HEK293 (cell line): ENCODE data around the gene KLC1.

ENCODE experiments used
- CTCF ChIA-PET: fragments of 350-600 bp; formaldehyde crosslinking; extraction: SDS; loops from one replicate; lab custom pipeline; 2021; ENCODE audit warnings: antibody characterized with exemption; lab: Yijun Ruan, JAX
- POLR2A ChIA-PET: fragments of 300-600 bp; formaldehyde crosslinking; extraction: SDS; loops from one replicate; lab custom pipeline; 2020; ENCODE audit warnings: antibody characterized with exemption, inconsistent platforms; lab: Yijun Ruan, JAX
- H3K27ac ChIP-seq: fragments of 200-500 bp; sonication (Bioruptor generic); 2 replicates; pipeline ENCODE4 v1.5.1; 2014; ENCODE audit warnings: low read depth, low read length, control low read depth, inconsistent platforms; ENCODE audit errors: extremely low read depth
- H3K36me3 ChIP-seq, 2 experiments: fragments of 200-500 bp in 1 of 2; sonication (Bioruptor generic) in 1 of 2; 1 replicate in 1 of 2; 2 replicates in 1 of 2; pipeline ENCODE4 v1.5.1; 2014 to 2017; ENCODE audit warnings: inconsistent platforms in 2 of 2, low read length in 2 of 2; ENCODE audit not compliant: control insufficient read depth in 2 of 2, insufficient read depth in 1 of 2
- H3K4me1 ChIP-seq: fragments of 200-500 bp; sonication (Bioruptor generic); 2 replicates; pipeline ENCODE4 v1.5.1; 2014; ENCODE audit warnings: mild to moderate bottlenecking, low read length, inconsistent platforms; ENCODE audit not compliant: control insufficient read depth, insufficient read depth
- H3K4me3 ChIP-seq: 2 replicates; pipeline ENCODE4 v1.5.1; 2011; ENCODE audit warnings: low read depth, mild to moderate bottlenecking, control low read depth, low read length, moderate library complexity
- H3K9me3 ChIP-seq: fragments of 200-500 bp; sonication (Bioruptor generic); 2 replicates; pipeline ENCODE4 v1.5.1; 2014; ENCODE audit warnings: low read depth, low read length, inconsistent platforms; ENCODE audit not compliant: control insufficient read depth, insufficient read depth
- OSR2 ChIP-seq: fragments of 450-650 bp; formaldehyde crosslinking; IDR thresholded peaks from 2 replicates; pipeline ENCODE4 v1.5.1; 2016; ENCODE audit warnings: missing biosample characterization, missing genetic modification characterization
- PRDM1 ChIP-seq: fragments of 450-650 bp; formaldehyde crosslinking; IDR thresholded peaks from 2 replicates; pipeline ENCODE4; 2016; ENCODE audit warnings: missing biosample characterization, missing genetic modification characterization
- ZFP41 ChIP-seq: fragments of 450-650 bp; formaldehyde crosslinking; IDR thresholded peaks from 2 replicates; pipeline ENCODE4 v1.5.1; 2016; ENCODE audit warnings: missing biosample characterization, missing genetic modification characterization, borderline replicate concordance
- ZIC2 ChIP-seq: fragments of 450-650 bp; formaldehyde crosslinking; IDR thresholded peaks from 2 replicates; pipeline ENCODE4 v1.5.1; 2016; ENCODE audit warnings: missing biosample characterization, missing genetic modification characterization
- ZNF266 ChIP-seq: fragments of 450-650 bp; formaldehyde crosslinking; IDR thresholded peaks from 2 replicates; pipeline ENCODE4 v1.5.1; 2016; ENCODE audit warnings: missing biosample characterization, missing genetic modification characterization, low read depth
- ZNF292 ChIP-seq: fragments of 450-650 bp; formaldehyde crosslinking; IDR thresholded peaks from 2 replicates; pipeline ENCODE4 v1.5.1; 2016; ENCODE audit warnings: low read depth, missing biosample characterization, missing genetic modification characterization, borderline replicate concordance
- ZNF302 ChIP-seq: fragments of 450-650 bp; formaldehyde crosslinking; IDR thresholded peaks from 2 replicates; pipeline ENCODE4 v1.5.1; 2016; ENCODE audit warnings: missing biosample characterization, missing genetic modification characterization, low read depth
- ZNF48 ChIP-seq: fragments of 450-650 bp; formaldehyde crosslinking; IDR thresholded peaks from 2 replicates; pipeline ENCODE4 v1.5.1; 2016; ENCODE audit warnings: missing biosample characterization, missing genetic modification characterization
- ZNF521 ChIP-seq: fragments of 450-650 bp; formaldehyde crosslinking; IDR thresholded peaks from 2 replicates; pipeline ENCODE4 v1.5.1; 2017; ENCODE audit warnings: missing biosample characterization, mild to moderate bottlenecking, missing genetic modification characterization
- ZNF560 ChIP-seq: fragments of 450-650 bp; formaldehyde crosslinking; IDR thresholded peaks from 2 replicates; pipeline ENCODE4 v1.5.1; 2017; ENCODE audit warnings: missing biosample characterization, missing genetic modification characterization, borderline replicate concordance
- ZNF596 ChIP-seq: fragments of 450-650 bp; IDR thresholded peaks from 2 replicates; pipeline ENCODE4 v1.5.0; 2018; ENCODE audit warnings: missing biosample characterization, mild to moderate bottlenecking, missing genetic modification characterization, moderate library complexity
- ZNF621 ChIP-seq: fragments of 450-650 bp; formaldehyde crosslinking; IDR thresholded peaks from 2 replicates; pipeline ENCODE4 v1.5.1; 2017; ENCODE audit warnings: missing biosample characterization, missing genetic modification characterization
- ZNF837 ChIP-seq: fragments of 450-650 bp; formaldehyde crosslinking; IDR thresholded peaks from 2 replicates; pipeline ENCODE4 v1.5.1; 2016; ENCODE audit warnings: missing biosample characterization, missing genetic modification characterization
- ZNF843 ChIP-seq: fragments of 450-650 bp; formaldehyde crosslinking; IDR thresholded peaks from 2 replicates; pipeline ENCODE4 v1.5.1; 2016; ENCODE audit warnings: missing biosample characterization, missing genetic modification characterization
- TF ChIP-seq, protein P1 (sequence below): sonication (generic); formaldehyde crosslinking; IDR thresholded peaks from 2 replicates; pipeline ENCODE4 v1.8.1; 2022; ENCODE audit warnings: mild to moderate bottlenecking, moderate library complexity, missing genetic modification reagents
- TF ChIP-seq, protein P2 (sequence below): fragments of 450-650 bp; formaldehyde crosslinking; IDR thresholded peaks from 2 replicates; pipeline ENCODE4 v1.5.1; 2016; ENCODE audit warnings: missing biosample characterization, missing genetic modification characterization
- TF ChIP-seq, protein P3 (sequence below): fragments of 450-650 bp; formaldehyde crosslinking; IDR thresholded peaks from 2 replicates; pipeline ENCODE4 v1.5.1; 2016; ENCODE audit warnings: missing biosample characterization, missing genetic modification characterization
- TF ChIP-seq, protein P4 (sequence below): fragments of 450-650 bp; formaldehyde crosslinking; IDR thresholded peaks from 2 replicates; pipeline ENCODE4 v1.5.1; 2017; ENCODE audit warnings: missing biosample characterization, missing genetic modification characterization

The KLC1 gene

DNA sequence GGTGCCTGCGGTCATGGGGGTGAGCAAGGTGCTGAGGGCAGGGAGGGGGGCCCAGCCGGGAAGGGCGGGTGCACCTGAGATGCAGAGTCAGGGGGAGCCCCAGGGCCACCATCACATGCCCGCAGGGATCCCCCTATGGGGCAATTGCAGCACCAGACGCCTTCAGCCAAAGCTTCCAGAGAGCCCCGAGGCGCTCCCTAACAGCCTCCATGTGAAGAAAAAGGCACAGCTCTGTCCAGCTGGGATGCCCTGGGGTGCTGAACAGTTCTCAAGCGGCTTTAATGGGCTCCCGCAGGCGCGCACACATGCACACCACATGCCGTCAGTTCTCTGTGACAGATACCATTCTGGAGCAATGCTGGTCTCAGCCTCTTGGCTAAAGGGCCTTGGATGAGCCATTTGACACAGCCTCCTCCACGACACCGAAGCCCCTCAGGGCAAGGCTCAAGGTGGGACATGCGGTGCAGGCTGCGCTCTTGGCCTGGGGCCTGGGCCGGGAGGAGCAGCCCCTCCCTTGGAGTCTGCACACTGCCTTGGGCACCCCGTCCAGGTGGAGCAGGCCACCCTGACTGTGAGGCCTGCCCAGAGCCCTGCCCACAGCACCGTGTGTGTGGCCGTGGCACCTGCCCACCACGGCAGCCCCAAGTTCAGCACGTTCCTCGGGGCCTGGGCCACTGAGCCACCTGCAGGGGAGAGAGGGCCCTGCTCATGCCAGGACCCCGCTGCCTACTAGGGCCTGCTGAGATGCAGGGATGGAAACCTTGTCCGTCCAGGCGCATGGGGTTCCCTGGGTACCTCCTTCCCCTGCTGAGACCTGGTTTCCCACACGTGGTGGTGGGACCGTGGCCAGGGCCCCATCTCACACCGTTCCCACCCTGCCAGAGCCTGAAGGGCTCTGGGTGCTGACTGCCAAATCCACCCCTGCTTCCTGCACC lies 78.6 kb downstream of the KLC1 start:
- Histone ChIP-seq H3K4me1 (no peaks in the 10 kb centered on the region), H3K9me3 (no peaks in the 10 kb centered on the region), H3K36me3 (peaks cover 15 to 95% of the 10 kb centered on the region in 2 experiments), H3K27ac (no peak overlapping the region), H3K4me3 (no peak overlapping the region)
- TF ChIP-seq PRDM1 (tag by site-specific recombination) (no peak), ZFP41 (tag by site-specific recombination) (no peak), ZNF621 (tag by site-specific recombination) (no peak), ZNF48 (tag by site-specific recombination) (no peak), ZIC2 (tag by site-specific recombination) (peak; percentile 97), OSR2 (no peak), ZNF596 (no peak), ZNF292 (tag by site-specific recombination) (no peak), ZNF837 (tag by site-specific recombination) (no peak)
- TF ChIP-seq, protein P1, sequence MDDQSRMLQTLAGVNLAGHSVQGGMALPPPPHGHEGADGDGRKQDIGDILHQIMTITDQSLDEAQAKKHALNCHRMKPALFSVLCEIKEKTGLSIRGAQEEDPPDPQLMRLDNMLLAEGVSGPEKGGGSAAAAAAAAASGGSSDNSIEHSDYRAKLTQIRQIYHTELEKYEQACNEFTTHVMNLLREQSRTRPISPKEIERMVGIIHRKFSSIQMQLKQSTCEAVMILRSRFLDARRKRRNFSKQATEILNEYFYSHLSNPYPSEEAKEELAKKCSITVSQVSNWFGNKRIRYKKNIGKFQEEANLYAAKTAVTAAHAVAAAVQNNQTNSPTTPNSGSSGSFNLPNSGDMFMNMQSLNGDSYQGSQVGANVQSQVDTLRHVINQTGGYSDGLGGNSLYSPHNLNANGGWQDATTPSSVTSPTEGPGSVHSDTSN (CRISPR knock-in tag), result 0 out of 2 replicates have a peak, but pooled peaks have one; percentile 1
- TF ChIP-seq, protein P2, sequence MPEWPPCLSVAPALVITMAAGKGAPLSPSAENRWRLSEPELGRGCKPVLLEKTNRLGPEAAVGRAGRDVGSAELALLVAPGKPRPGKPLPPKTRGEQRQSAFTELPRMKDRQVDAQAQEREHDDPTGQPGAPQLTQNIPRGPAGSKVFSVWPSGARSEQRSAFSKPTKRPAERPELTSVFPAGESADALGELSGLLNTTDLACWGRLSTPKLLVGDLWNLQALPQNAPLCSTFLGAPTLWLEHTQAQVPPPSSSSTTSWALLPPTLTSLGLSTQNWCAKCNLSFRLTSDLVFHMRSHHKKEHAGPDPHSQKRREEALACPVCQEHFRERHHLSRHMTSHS (tag by site-specific recombination), result no peak
- ChIA-PET CTCF (no interaction called here), POLR2A (interaction anchor here (1.1 kb wide), 1 partner anchor 8 kb away, joined by 5 read pairs; the partner anchor contains the start of gene ZFYVE21)

DNA sequence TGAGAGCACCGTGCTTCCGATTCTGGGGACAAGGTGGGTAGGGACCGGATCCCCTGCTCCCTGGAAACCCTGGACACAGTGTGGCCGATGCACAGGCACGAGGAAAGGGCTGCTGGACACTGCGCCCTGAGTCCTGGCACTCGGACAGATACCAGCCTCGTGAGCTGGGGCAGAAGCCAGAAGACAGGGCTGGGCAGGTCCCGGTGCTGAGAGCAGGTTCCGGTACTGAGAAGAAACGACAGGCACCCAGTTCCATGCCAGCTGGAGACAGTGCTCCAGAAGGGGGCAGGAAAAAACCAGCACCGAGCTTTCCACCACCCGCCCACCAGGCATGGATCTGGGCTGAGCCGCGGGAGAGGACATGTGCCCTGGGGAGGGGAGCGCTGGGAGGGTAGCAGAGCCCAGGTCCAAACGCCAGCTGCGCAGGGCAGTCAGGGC lies 79.8 kb downstream of the KLC1 start:
- TF ChIP-seq ZNF521, result no peak
- TF ChIP-seq, protein P3, sequence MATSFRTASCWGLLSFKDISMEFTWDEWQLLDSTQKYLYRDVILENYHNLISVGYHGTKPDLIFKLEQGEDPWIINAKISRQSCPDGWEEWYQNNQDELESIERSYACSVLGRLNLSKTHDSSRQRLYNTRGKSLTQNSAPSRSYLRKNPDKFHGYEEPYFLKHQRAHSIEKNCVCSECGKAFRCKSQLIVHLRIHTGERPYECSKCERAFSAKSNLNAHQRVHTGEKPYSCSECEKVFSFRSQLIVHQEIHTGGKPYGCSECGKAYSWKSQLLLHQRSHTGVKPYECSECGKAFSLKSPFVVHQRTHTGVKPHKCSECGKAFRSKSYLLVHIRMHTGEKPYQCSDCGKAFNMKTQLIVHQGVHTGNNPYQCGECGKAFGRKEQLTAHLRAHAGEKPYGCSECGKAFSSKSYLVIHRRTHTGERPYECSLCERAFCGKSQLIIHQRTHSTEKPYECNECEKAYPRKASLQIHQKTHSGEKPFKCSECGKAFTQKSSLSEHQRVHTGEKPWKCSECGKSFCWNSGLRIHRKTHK (tag by site-specific recombination), result no peak
- TF ChIP-seq, protein P4, sequence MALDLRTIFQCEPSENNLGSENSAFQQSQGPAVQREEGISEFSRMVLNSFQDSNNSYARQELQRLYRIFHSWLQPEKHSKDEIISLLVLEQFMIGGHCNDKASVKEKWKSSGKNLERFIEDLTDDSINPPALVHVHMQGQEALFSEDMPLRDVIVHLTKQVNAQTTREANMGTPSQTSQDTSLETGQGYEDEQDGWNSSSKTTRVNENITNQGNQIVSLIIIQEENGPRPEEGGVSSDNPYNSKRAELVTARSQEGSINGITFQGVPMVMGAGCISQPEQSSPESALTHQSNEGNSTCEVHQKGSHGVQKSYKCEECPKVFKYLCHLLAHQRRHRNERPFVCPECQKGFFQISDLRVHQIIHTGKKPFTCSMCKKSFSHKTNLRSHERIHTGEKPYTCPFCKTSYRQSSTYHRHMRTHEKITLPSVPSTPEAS (tag by site-specific recombination), result no peak
- TF ChIP-seq ZNF560 (tag by site-specific recombination), result no peak
- TF ChIP-seq ZNF302, result no peak
- no peak for TF ChIP-seq ZNF843 (tag by site-specific recombination)
- TF ChIP-seq ZNF266, result no peak
- TF ChIP-seq, all 188 proteins: peak for 0
- peaks cover 15 to 95% of the 10 kb centered on the region in 2 experiments for H3K36me3 ChIP-seq
- ChIA-PET POLR2A (no interaction called here), CTCF (no interaction called here)
- H3K4me3 ChIP-seq, result no peak overlapping the region
- no peak overlapping the region for H3K27ac ChIP-seq
- H3K9me3 ChIP-seq, result no peaks in the 10 kb centered on the region
- no peaks in the 10 kb centered on the region for H3K4me1 ChIP-seq
